Right cardiac atrium (tissue), 5 donors: ENCODE results near the gene RAPGEF5. TPM values are rescaled to one million over a fixed set of nuclear protein-coding genes. Genes with fewer than 3 reads are reported as not detected.
"Not testable (repeated sequence)": the region's sequence is repeated elsewhere in the genome, so short reads cannot be mapped to it uniquely, and the experiment has no call there.

Experiments
- ATAC-seq, 2 donors: fragments of 200-7000 bp; cut with Tn5 transposase; one replicate each; pipeline versions ENCODE4 v1.8.0 to v1.9.1; 2020; ENCODE audit warnings: moderate library complexity in 2 of 2, mild to moderate bottlenecking in 1 of 2
- DNase-seq, 3 donors: peaks; one replicate each; pipeline ENCODE4 v3.0.0-alpha.2; 2020
- H3K27ac ChIP-seq: one replicate; pipeline ENCODE4 v1.5.1; 2013; ENCODE audit warnings: mild to moderate bottlenecking, low read length, control low read depth, moderate library complexity
- H3K27me3 ChIP-seq: one replicate; pipeline ENCODE4 v1.6.1; 2013; ENCODE audit not compliant: control insufficient read depth, insufficient read depth
- H3K4me1 ChIP-seq: one replicate; pipeline ENCODE4 v1.6.1; 2013; ENCODE audit warnings: low read length; ENCODE audit not compliant: control insufficient read depth, insufficient read depth
- H3K4me3 ChIP-seq: one replicate; pipeline ENCODE4 v1.5.1; 2013; ENCODE audit warnings: low read length, control low read depth
- H3K9me3 ChIP-seq: one replicate; pipeline ENCODE4 v1.6.1; 2013; ENCODE audit warnings: low read length; ENCODE audit not compliant: control insufficient read depth
- WGBS: extraction: QIAGEN DNeasy Blood & Tissue Kit; methylation state at CpG from one replicate; pipeline ENCODE4 v1.1.7; 2013; 5-methylcytosine and 5-hydroxymethylcytosine counted together
- intact Hi-C, 4 donors: fragments of 100-400 bp; cut with DNase I; formaldehyde crosslinking; loops; one replicate each; pipeline versions ENCODE4 v1.11.0 to v1.14.0; 2022 to 2023
- polyA plus RNA-seq: library from polyadenylated mRNA; stranded (reverse); fragments of 200-250 nt; gene quantifications from one replicate; pipeline ENCODE4 v1.2.3, GENCODE V29; 2013
- total RNA-seq, 4 donors: library from RNA; stranded (reverse); fragmentation: NEBNext Ultra II Directional; extraction: Animal tissue kit (Norgen Biotek cat#: 25700); gene quantifications; one replicate each; pipeline ENCODE4 v1.2.1, GENCODE V29; 2021
- donor health status: healthy with polysubstance abuse.
- donor health status: DM: no; HTN: yes; CAD: no.
- donor health status: DM: no; HTN: no; CAD: no.
- donor health status: DM: no; HTN: yes; CAD: no; lungs with severe emphysema.
- donor health status: DM: yes; HTN: yes; CAD: no.

Gene RAPGEF5
- total and polyA plus RNA-seq, 5 donors, result 8.7 to 30.8 (median 27.2) TPM

GRCh38 chr7:22105550-22105949 lies 251.4 kb downstream of the RAPGEF5 start:
- no peaks in the 10 kb centered on the region for H3K9me3 ChIP-seq
- ATAC-seq (no peak), DNase-seq (no peak)
- WGBS, result 95% methylated on average over 7 of the region's 7 CpGs
- H3K27ac ChIP-seq, result no peak overlapping the region
- H3K4me3 ChIP-seq, result no peak overlapping the region
- H3K4me1 ChIP-seq, result no peaks in the 10 kb centered on the region
- no peaks in the 10 kb centered on the region for H3K27me3 ChIP-seq
- intact Hi-C loops, result loop anchor here in 2 of 4 donors (5.0 to 10.0 kb wide), 3 partner anchors 149 to 382 kb away; no protein-coding TSS in a partner anchor

- peak in 1 of 2 donors; percentile 52 for ATAC-seq
- H3K9me3 ChIP-seq, result no peaks in the 10 kb centered on the region
- 65% methylated on average over 11 of the region's 11 CpGs for WGBS
These were observed 262.3 kb downstream of the RAPGEF5 start for GRCh38 chr7:22094413-22095342.

GRCh38 chr7:22093936-22094335 lies 263.0 kb downstream of the RAPGEF5 start:
- Histone ChIP-seq H3K27ac (no peak overlapping the region), H3K4me3 (no peak overlapping the region), H3K4me1 (no peaks in the 10 kb centered on the region), H3K27me3 (no peaks in the 10 kb centered on the region), H3K9me3 (no peaks in the 10 kb centered on the region)
- WGBS, result 69% methylated on average over 6 of the region's 6 CpGs
- ATAC-seq (peak; percentile 14 to 23), DNase-seq (no peak)
- intact Hi-C loops, result no loop called here

More at GRCh38 chr7:22094413-22095342, 262.3 kb downstream of the RAPGEF5 start:
- H3K4me1 ChIP-seq, result no peaks in the 10 kb centered on the region
- H3K4me3 ChIP-seq, result no peak overlapping the region
- DNase-seq, result no peak
- intact Hi-C loops, result no loop called here
- H3K27me3 ChIP-seq, result no peaks in the 10 kb centered on the region
- H3K27ac ChIP-seq, result no peak overlapping the region

GRCh38 chr7:22093001-22093400 lies 264.0 kb downstream of the RAPGEF5 start:
- Histone ChIP-seq H3K27ac (no peak overlapping the region), H3K27me3 (no peaks in the 10 kb centered on the region), H3K9me3 (no peaks in the 10 kb centered on the region), H3K4me1 (no peaks in the 10 kb centered on the region), H3K4me3 (no peak overlapping the region)
- 42% methylated on average over 2 of the region's 2 CpGs for WGBS
- ATAC-seq, result peak; percentile 24 to 63
- intact Hi-C loops, result no loop called here
- peak in 1 of 3 donors; percentile 66 for DNase-seq

- H3K4me3 ChIP-seq, H3K9me3 ChIP-seq, H3K27ac ChIP-seq, DNase-seq, intact Hi-C loops, H3K4me1 ChIP-seq, H3K27me3 ChIP-seq, ATAC-seq: not testable (repeated sequence)
- WGBS, result 96% methylated on average over 11 of the region's 11 CpGs
These were observed 265.9 kb downstream of the RAPGEF5 start for GRCh38 chr7:22090958-22091525.

GRCh38 chr7:22090512-22090911 lies 266.4 kb downstream of the RAPGEF5 start:
- Histone ChIP-seq H3K27me3 (no peaks in the 10 kb centered on the region), H3K4me1 (no peaks in the 10 kb centered on the region), H3K27ac (no peak overlapping the region), H3K4me3 (no peak overlapping the region), H3K9me3 (no peaks in the 10 kb centered on the region)
- intact Hi-C loops, result no loop called here
- ATAC-seq (peak in 1 of 2 donors; percentile 25), DNase-seq (no peak)
- WGBS, result 94% methylated on average over 24 of the region's 24 CpGs

GRCh38 chr7:22090107-22090506 lies 266.8 kb downstream of the RAPGEF5 start:
- no peaks in the 10 kb centered on the region for H3K27me3 ChIP-seq
- no peak for ATAC-seq
- H3K27ac ChIP-seq, result no peak overlapping the region
- no peak for DNase-seq
- no peak overlapping the region for H3K4me3 ChIP-seq
- H3K4me1 ChIP-seq, result no peaks in the 10 kb centered on the region
- 94% methylated on average over 22 of the region's 22 CpGs for WGBS
- H3K9me3 ChIP-seq, result no peaks in the 10 kb centered on the region
- intact Hi-C loops, result no loop called here

- Histone ChIP-seq H3K4me1 (no peaks in the 10 kb centered on the region), H3K9me3 (no peaks in the 10 kb centered on the region), H3K27ac (no peak overlapping the region), H3K27me3 (no peaks in the 10 kb centered on the region), H3K4me3 (no peak overlapping the region)
- no peak for DNase-seq
- intact Hi-C loops, result no loop called here
- peak in 1 of 2 donors; percentile 40 for ATAC-seq
These were observed 268.1 kb downstream of the RAPGEF5 start for GRCh38 chr7:22088827-22089226.

- intact Hi-C loops, result no loop called here
- ATAC-seq (no peak), DNase-seq (no peak)
- H3K4me1 ChIP-seq, result no peaks in the 10 kb centered on the region
- H3K9me3 ChIP-seq, result no peaks in the 10 kb centered on the region
- no peak overlapping the region for H3K4me3 ChIP-seq
- WGBS, result 73% methylated on average over 6 of the region's 6 CpGs
- no peaks in the 10 kb centered on the region for H3K27me3 ChIP-seq
- H3K27ac ChIP-seq, result no peak overlapping the region
These were observed 269.1 kb downstream of the RAPGEF5 start for GRCh38 chr7:22087861-22088260.

GRCh38 chr7:22083704-22084240 lies 273.2 kb downstream of the RAPGEF5 start:
- Histone ChIP-seq H3K4me3 (peak overlapping the region; percentile 70), H3K27me3 (no peaks in the 10 kb centered on the region), H3K4me1 (no peaks in the 10 kb centered on the region), H3K27ac (peak overlapping the region; percentile 90), H3K9me3 (no peaks in the 10 kb centered on the region)
- ATAC-seq (peak in 1 of 2 donors; percentile 7), DNase-seq (peak in 2 of 3 donors; percentile 33 to 55)
- WGBS, result 25% methylated on average over 10 of the region's 10 CpGs
- intact Hi-C loops, result no loop called here
